HL-60/S4 treated with phorbol 12-myristate 13-acetate at 8.2 ng/mL for 4 days and 3 days (cell line): Measurements from ENCODE around the gene HSFY2.
"Not testable (repeated sequence)": the region's sequence is repeated elsewhere in the genome, so short reads cannot be mapped to it uniquely, and the experiment has no call there.

Experiments used
- in situ Hi-C: fragments of 300-500 bp; cut with MboI; formaldehyde crosslinking; loops from 2 replicates; pipeline ENCODE4 v1.15.0; 2022; ENCODE audit warnings: low sequenced_read_pairs

The HSFY2 gene

GRCh38 chrY:18773635-18774034 lies at the start of gene HSFY2:
Gene HSFY2 (minus strand): TSS chrY:18773735. CDS start chrY:18773618, 117 bp downstream.
- in situ Hi-C loops: not testable (repeated sequence)

- in situ Hi-C loops: not testable (repeated sequence)
Observed at GRCh38 chrY:18815751-18816150, 42.2 kb upstream of the HSFY2 start.

GRCh38 chrY:18788757-18789406 lies 15.3 kb upstream of the HSFY2 start:
- in situ Hi-C loops: not testable (repeated sequence)

- in situ Hi-C loops: not testable (repeated sequence)
Observed at GRCh38 chrY:18754077-18754476, 19.5 kb downstream of the HSFY2 start.

GRCh38 chrY:18753133-18753815 lies 20.3 kb downstream of the HSFY2 start:
- in situ Hi-C loops: not testable (repeated sequence)

GRCh38 chrY:18723714-18724113 lies 49.8 kb downstream of the HSFY2 start:
- in situ Hi-C loops: not testable (repeated sequence)
